ENCODE data around the gene NLRP6. TPM values are rescaled to one million over a fixed set of nuclear protein-coding genes. Genes with fewer than 3 reads are reported as not detected.

Gene NLRP6
- total RNA-seq, 1 donor from 2014 or later, result not detected

GRCh38 chr11:252666-253065 is 25.5 kb upstream of the NLRP6 start:
- Mint-ChIP-seq H3K9me3 (no peaks in the 10 kb centered on the region), H3K4me1 (peaks cover 4% of the 10 kb centered on the region), H3K36me3 (ENCODE audit: low read depth) (peaks cover 17% of the 10 kb centered on the region), H3K4me3 (no peak overlapping the region), H3K27me3 (ENCODE audit: low read depth) (peaks cover 2% of the 10 kb centered on the region), H3K27ac (ENCODE audit: unreplicated experiment) (no peak overlapping the region)
- no peak for TF ChIP-seq CTCF (conservative IDR thresholded peaks at IDR 0.05)
- no peak for DNase-seq (ENCODE audit: low read depth, low spot score)

GRCh38 chr11:253160-253885 is 24.9 kb upstream of the NLRP6 start:
- Mint-ChIP-seq H3K9me3 (no peaks in the 10 kb centered on the region), H3K36me3 (ENCODE audit: low read depth) (peaks cover 13% of the 10 kb centered on the region), H3K27me3 (ENCODE audit: low read depth) (peaks cover 2% of the 10 kb centered on the region), H3K27ac (ENCODE audit: unreplicated experiment) (no peak overlapping the region), H3K4me3 (no peak overlapping the region), H3K4me1 (peaks cover 4% of the 10 kb centered on the region)
- no peak for DNase-seq (ENCODE audit: low read depth, low spot score)
- TF ChIP-seq CTCF (conservative IDR thresholded peaks at IDR 0.05), result no peak

- no peak for TF ChIP-seq CTCF (conservative IDR thresholded peaks at IDR 0.05)
- no peak for DNase-seq (ENCODE audit: low read depth, low spot score)
- no peak overlapping the region for H3K27ac Mint-ChIP-seq (ENCODE audit: unreplicated experiment)
- H3K9me3 Mint-ChIP-seq, result no peaks in the 10 kb centered on the region
- H3K27me3 Mint-ChIP-seq (ENCODE audit: low read depth), result peaks cover 2% of the 10 kb centered on the region
- no peak overlapping the region for H3K4me3 Mint-ChIP-seq
- peaks cover 13% of the 10 kb centered on the region for H3K36me3 Mint-ChIP-seq (ENCODE audit: low read depth)
- peaks cover 4% of the 10 kb centered on the region for H3K4me1 Mint-ChIP-seq
Observed at GRCh38 chr11:253886-254270, 24.3 kb upstream of the NLRP6 start.

- no peak for TF ChIP-seq CTCF (conservative IDR thresholded peaks at IDR 0.05)
Observed at GRCh38 chr11:255176-255575, 23.0 kb upstream of the NLRP6 start.

GRCh38 chr11:255816-256215 is 22.4 kb upstream of the NLRP6 start:
- Mint-ChIP-seq H3K36me3 (ENCODE audit: low read depth) (peaks cover 9% of the 10 kb centered on the region), H3K4me3 (no peak overlapping the region), H3K9me3 (no peaks in the 10 kb centered on the region), H3K27ac (ENCODE audit: unreplicated experiment) (no peak overlapping the region), H3K27me3 (ENCODE audit: low read depth) (peaks cover 2% of the 10 kb centered on the region), H3K4me1 (peaks cover 4% of the 10 kb centered on the region)
- no peak for DNase-seq (ENCODE audit: low read depth, low spot score)
- TF ChIP-seq CTCF (conservative IDR thresholded peaks at IDR 0.05), result no peak

More at GRCh38 chr11:255176-255575, 23.0 kb upstream of the NLRP6 start:
- Mint-ChIP-seq H3K27me3 (ENCODE audit: low read depth) (peaks cover 2% of the 10 kb centered on the region), H3K9me3 (no peaks in the 10 kb centered on the region), H3K4me3 (no peak overlapping the region), H3K4me1 (peaks cover 4% of the 10 kb centered on the region), H3K27ac (ENCODE audit: unreplicated experiment) (no peak overlapping the region), H3K36me3 (ENCODE audit: low read depth) (peaks cover 10% of the 10 kb centered on the region)
- no peak for DNase-seq (ENCODE audit: low read depth, low spot score)
